NB4 (cell line): ENCODE data around the gene TAS2R41.
"Not testable (repeated sequence)": the region's sequence is repeated elsewhere in the genome, so short reads cannot be mapped to it uniquely, and the experiment has no call there.

ENCODE experiments used
- DNase-seq: peaks from one replicate; pipeline ENCODE4 v3.0.0; 2010; ENCODE audit warnings: low read depth
- H3K4me3 ChIP-seq: one replicate; pipeline ENCODE4 v1.5.1; 2011; ENCODE audit warnings: mild to moderate bottlenecking, low read depth, low read length, moderate library complexity
- CTCF ChIP-seq: IDR thresholded peaks from one replicate; pipeline ENCODE4 v1.5.1; 2012; ENCODE audit warnings: low read depth, low read length
- MAX ChIP-seq: IDR thresholded peaks from 2 replicates; pipeline ENCODE4 v1.6.1; 2011; ENCODE audit warnings: low read depth, low read length
- MYC ChIP-seq: IDR thresholded peaks from 2 replicates; pipeline ENCODE4 v1.6.1; 2011; ENCODE audit warnings: low read depth, low read length
- POLR2A ChIP-seq: IDR thresholded peaks from 2 replicates; pipeline ENCODE4 v1.6.1; 2011; ENCODE audit warnings: mild to moderate bottlenecking; ENCODE audit not compliant: insufficient read length; ENCODE audit errors: extremely low read depth

TAS2R41 gene

GRCh38 chr7:143514995-143515735 is 37.5 kb downstream of the TAS2R41 start:
- no peak overlapping the region for H3K4me3 ChIP-seq
- no peak for DNase-seq
- TF ChIP-seq CTCF: no peak
- no peak for TF ChIP-seq MAX
- TF ChIP-seq MYC: no peak
- no peak for TF ChIP-seq POLR2A

DNA sequence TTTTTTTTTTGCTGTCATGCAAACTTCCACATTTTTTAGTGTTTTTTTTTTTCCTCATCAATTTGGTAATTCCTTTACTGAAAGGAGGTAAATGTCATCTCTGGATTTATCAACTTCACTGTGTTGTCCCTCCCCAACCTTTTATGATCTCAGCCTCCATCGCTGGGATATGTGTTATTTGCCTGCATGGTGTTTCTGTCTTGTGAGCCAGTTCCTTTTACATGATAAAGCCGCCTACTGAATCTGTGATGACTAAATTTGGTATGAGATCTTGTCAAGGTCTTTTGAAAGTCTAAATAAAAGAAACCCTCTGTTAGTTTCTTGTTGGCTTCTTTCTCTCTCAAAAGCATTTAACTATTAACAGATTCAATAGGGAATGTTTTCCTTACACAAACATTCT is 39.3 kb downstream of the TAS2R41 start:
- no peak overlapping the region for H3K4me3 ChIP-seq
- TF ChIP-seq POLR2A: no peak
- no peak for TF ChIP-seq MAX
- no peak for TF ChIP-seq CTCF
- TF ChIP-seq MYC: no peak
- no peak for DNase-seq

DNA sequence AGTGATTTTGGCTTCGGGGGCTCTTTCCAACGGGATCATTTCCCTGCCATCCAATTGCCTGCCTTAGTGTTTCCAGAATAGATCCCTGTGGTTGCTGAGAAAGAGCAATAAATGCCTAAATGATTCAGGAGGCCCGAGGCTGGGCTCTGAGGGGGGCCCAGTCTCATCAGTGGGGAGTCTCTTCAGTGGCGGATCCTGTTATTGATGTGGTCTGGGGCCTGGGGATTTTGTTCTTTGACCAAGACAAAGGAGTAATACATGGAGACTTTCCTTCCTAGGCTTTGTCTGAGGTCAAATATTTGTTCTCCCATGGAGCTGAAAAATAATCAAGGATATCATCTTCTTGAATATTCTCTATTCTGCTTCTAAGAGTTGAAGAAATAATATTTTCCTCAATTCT is 40.8 kb downstream of the TAS2R41 start:
- no peak for DNase-seq
- H3K4me3 ChIP-seq: no peak overlapping the region
- TF ChIP-seq MAX (no peak), POLR2A (no peak), MYC (no peak), CTCF (no peak)

- no peak for TF ChIP-seq POLR2A
- TF ChIP-seq MYC: no peak
- no peak for TF ChIP-seq MAX
- no peak for TF ChIP-seq CTCF
These were observed 41.3 kb downstream of the TAS2R41 start for GRCh38 chr7:143518941-143519340.

GRCh38 chr7:143519411-143520131 is 41.9 kb downstream of the TAS2R41 start:
- TF ChIP-seq MYC: no peak
- TF ChIP-seq POLR2A: no peak
- no peak for TF ChIP-seq MAX
- TF ChIP-seq CTCF: no peak
- no peak for DNase-seq
- no peak overlapping the region for H3K4me3 ChIP-seq

More at GRCh38 chr7:143518941-143519340, 41.3 kb downstream of the TAS2R41 start:
- DNase-seq: no peak
- no peak overlapping the region for H3K4me3 ChIP-seq

GRCh38 chr7:143522309-143522916 is 44.7 kb downstream of the TAS2R41 start:
- not testable (repeated sequence) for DNase-seq, H3K4me3 ChIP-seq
